ENCODE data around the gene SPESP1.

- TF ChIP-seq CTCF (IDR thresholded peaks at IDR 0.05) = no peak
- no peak for TF ChIP-seq POLR2A (IDR thresholded peaks at IDR 0.05)
- no peak for TF ChIP-seq POLR2AphosphoS5 (IDR thresholded peaks at IDR 0.05)
- no peak for TF ChIP-seq EP300 (IDR thresholded peaks at IDR 0.05)
Measured at GRCh38 chr15:68990992-68991500, 60.7 kb downstream of the SPESP1 start.
